HepG2 (cell line): Measurements from ENCODE around the gene OPN3.

Experiments used
- CTCF ChIP-seq: sonication (generic); formaldehyde crosslinking; IDR thresholded peaks from 2 replicates; pipeline ENCODE4 v1.5.0; 2020; ENCODE audit warnings: mild to moderate bottlenecking, missing genetic modification reagents, moderate library complexity
- GATAD2A ChIP-seq: IDR thresholded peaks from 2 replicates; pipeline ENCODE4 v1.6.1; 2016
- POLR2A ChIP-seq, 2 experiments: IDR thresholded peaks; 2 replicates each; pipeline ENCODE4 v1.6.1; 2011; ENCODE audit warnings: low read depth in 2 of 2, low read length in 2 of 2, mild to moderate bottlenecking in 1 of 2, moderate library complexity in 1 of 2; ENCODE audit not compliant: insufficient read depth in 1 of 2
- REPIN1 ChIP-seq: sonication (generic); formaldehyde crosslinking; IDR thresholded peaks from 2 replicates; pipeline ENCODE4 v1.8.0; 2022; ENCODE audit warnings: missing genetic modification reagents, low read depth, mild to moderate bottlenecking, borderline replicate concordance
- SMAD1 ChIP-seq: sonication (generic); formaldehyde crosslinking; IDR thresholded peaks from 2 replicates; pipeline ENCODE4 v1.4.0; 2020; ENCODE audit warnings: missing genetic modification reagents, low read depth, mild to moderate bottlenecking, borderline replicate concordance

- TF ChIP-seq POLR2A (IDR thresholded peaks at IDR 0.05; ENCODE audit: insufficient read depth in 1 of 2, low read depth in 2 of 2, low read length in 2 of 2) (no peak), SMAD1 (no peak), REPIN1 (CRISPR knock-in tag) (no peak), GATAD2A (CRISPR knock-in tag) (no peak), CTCF (CRISPR knock-in tag) (no peak)
Observed at GRCh38 chr1:241684108-241684507, 43.9 kb upstream of the OPN3 start.
